ENCODE data around the gene GNG4.

Gene GNG4

GRCh38 chr1:235649368-235650163 lies at the start of gene GNG4:
TSS of gene GNG4 (minus strand) at chr1:235649784. CDS start at chr1:235583838, 65,946 bp downstream.
- DNase-seq (ENCODE audit: low read depth) = no peak

DNA sequence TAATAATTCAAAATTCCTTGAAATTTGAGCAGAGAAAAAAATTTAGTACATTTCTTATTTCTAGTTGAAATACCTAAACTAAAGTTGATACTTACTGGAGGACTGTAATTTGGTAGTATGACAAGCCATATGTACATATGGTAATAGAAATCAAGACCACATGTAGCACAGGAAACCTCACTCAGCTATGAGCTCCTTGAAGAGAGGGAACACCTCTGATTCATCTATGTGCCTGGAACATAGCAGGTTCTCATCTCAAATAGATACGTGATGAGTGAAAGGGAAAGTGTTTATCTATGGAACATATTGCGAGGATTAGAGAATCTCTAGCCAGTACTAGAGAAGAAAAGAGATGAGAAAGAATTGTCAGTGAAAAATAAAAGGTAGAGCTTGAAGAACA lies 47.9 kb upstream of the GNG4 start:
- DNase-seq (ENCODE audit: low read depth) = no peak

DNA sequence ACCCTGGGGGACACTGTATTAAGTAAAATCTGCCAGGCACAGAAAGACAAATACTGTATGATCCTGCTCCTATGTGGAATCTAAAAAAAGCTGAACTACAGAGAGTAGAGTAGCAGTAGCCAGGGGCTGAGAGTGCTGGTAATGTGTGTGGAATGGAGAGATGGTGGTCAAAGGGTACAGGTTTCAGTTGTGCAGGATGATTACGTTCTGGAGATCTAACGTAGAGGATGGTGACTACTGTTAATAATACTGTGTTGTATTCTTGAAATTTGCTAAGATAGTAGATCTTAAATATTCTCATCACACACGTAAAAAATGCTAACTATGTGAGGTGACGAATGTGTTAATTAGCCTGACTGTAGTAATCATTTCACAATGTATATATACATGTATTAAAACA lies 39.8 kb upstream of the GNG4 start:
- DNase-seq (ENCODE audit: low read depth) = no peak

DNA sequence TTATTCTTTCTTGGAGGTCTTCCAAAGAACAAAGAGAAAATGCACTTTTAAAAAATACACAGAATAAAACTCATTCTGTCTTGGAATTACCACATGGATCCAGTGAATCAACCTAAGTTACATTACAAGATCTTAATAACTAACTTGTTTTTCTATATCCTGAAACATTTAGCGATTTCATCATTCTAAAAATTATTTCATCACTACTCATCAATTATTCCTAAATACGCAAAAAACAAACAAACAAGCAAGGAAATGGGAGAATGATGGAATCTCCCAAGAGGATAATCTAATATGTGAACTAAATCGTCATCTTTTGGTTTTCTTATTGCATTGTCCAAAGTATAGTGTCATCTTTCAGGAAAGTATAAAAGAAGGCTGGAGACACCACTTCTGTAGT lies 38.5 kb upstream of the GNG4 start:
- DNase-seq (ENCODE audit: low read depth) = no peak

DNA sequence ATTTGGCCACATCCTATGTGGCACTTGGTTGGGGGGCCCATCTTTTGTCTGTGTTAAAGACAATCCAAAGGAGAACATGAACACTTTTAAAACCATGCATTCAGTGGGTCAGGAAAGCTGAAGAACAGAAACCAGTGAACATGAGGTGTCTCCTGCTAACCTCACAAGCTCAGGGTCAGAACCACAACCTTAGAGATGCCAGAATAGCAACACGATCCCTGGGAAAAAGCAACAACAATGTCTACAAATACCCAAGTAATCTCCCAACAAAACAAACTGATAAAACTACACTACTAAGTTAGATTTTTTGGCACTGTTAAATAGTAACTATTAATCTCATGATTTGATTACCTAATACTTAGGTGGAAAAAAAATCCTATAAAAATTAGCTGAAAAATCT lies 34.1 kb upstream of the GNG4 start:
- DNase-seq (ENCODE audit: low read depth) = no peak

DNA sequence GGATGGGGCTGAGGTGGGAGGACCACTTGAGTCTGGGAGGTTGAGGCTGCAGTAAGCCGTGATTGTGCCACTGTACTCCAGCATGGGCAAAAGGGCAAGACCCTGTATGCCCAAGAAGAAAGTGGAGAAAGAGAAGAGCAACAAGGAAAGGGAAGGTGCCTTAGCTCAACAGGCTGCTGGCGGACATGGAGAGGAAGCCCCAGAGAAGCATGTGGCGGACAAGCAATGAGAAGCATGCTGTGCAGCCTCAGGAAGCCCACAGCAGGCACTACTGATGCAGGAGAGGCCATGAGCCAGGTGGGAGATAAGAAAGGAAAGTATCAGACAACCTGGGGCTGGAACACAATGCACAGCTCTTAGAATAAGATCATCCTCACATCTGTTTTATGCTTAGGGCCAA lies 32.6 kb upstream of the GNG4 start:
- DNase-seq (ENCODE audit: low read depth) = no peak

- DNase-seq (ENCODE audit: low read depth) = no peak
Measured at GRCh38 chr1:235679644-235680043, 30.1 kb upstream of the GNG4 start.

GRCh38 chr1:235679005-235679404 lies 29.4 kb upstream of the GNG4 start:
- no peak for DNase-seq (ENCODE audit: low read depth)

DNA sequence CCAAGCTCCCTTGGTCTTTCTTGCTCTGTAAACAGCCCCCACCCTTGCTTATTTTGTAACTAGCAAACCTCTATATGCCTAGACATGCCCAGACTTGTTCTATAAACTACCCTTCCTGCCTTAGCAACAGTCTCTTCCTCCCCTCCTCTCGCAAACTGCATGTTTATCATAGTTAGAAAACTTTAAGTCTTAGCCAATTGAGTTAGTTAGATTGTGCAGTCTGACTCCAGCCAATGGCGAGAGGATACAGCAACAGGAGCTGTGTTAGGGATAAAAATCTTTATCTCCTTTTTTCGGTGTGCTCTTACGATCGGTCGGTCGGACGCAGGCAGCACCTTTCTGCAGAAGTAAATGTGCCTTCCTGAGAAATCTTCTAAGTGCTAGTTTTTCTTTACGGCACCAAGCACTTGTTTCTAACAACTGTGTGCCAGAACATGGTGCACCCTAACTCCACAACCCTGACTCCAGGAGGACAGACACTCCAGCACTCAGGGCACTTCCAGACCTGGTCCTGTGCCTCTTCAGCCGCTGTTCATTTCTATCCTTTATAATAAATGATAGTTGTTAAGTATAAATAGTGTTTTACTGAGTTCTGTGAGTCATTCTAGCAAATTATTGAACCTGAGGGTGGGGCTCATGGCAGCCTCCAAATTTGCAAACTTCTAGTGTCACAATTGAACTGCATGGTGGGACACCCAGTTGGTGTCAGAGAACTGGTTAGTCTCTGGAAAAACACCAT lies 25.7 kb upstream of the GNG4 start:
- DNase-seq (ENCODE audit: low read depth) = no peak

- no peak for DNase-seq (ENCODE audit: low read depth)
Measured at GRCh38 chr1:235673981-235674380, 24.4 kb upstream of the GNG4 start.

GRCh38 chr1:235671992-235672391 lies 22.4 kb upstream of the GNG4 start:
- DNase-seq (ENCODE audit: low read depth) = no peak

- DNase-seq (ENCODE audit: low read depth) = no peak
Measured at GRCh38 chr1:235670157-235670776, 20.7 kb upstream of the GNG4 start.

- no peak for DNase-seq (ENCODE audit: low read depth)
Measured at GRCh38 chr1:235669277-235669676, 19.7 kb upstream of the GNG4 start.

DNA sequence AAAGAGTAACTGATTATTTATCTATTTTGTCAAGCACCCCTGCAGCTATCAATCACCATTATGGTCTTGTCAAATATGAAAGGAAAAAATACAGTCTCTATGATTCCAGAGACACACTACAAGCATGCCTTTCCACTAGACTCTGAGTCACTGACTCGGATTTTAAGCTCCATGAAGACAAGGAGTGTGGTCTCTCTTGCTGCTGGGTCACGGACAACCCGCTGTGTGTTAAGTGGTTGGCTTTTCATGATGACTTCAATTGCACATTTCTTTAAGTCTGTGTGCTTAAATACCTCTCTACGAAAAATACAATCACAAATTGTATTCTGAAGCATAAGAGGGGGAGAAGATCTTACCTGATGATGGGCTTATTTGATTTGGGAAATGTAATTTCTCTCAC lies 14.0 kb upstream of the GNG4 start:
- no peak for DNase-seq (ENCODE audit: low read depth)

GRCh38 chr1:235661568-235661967 lies 12.0 kb upstream of the GNG4 start:
- DNase-seq (ENCODE audit: low read depth) = no peak

GRCh38 chr1:235659186-235659771 lies 9.7 kb upstream of the GNG4 start:
- DNase-seq (ENCODE audit: low read depth) = no peak

DNA sequence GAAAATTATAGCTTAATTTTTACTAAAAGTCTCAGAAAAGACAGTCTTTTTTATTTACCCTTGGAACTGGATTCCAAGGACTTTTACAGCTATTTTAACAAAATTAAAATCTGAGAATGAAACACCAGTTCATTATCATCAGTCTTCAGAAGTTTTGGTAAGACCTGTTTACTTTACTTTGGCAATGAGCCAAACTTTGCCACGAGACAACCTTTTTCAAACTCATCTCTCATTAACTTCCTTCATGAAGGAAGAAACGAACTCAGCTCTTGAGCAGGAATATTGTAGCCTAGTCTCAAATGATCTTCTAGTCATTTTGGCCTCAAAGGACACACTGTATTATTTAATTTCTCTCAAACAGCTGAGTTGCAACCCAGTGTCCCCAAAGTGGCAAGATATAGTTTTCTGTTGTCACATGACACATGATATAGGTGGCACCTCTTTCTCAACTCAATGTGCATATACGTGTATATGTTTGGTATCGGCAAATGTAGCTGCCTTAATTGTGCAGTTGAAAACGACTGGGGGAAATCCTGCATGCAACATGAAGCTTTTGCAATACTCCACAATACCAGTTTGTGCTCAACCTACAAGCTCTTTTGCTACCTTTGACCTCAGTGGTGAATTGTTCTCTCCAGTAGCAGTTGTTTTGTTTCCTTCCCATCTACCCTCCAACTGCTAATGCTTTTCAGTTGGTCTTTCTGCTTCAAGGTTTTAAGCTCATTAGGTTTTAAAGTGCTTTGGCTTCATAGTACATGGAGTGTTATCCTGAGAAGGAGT lies 8.4 kb upstream of the GNG4 start:
- DNase-seq (ENCODE audit: low read depth) = no peak

- DNase-seq (ENCODE audit: low read depth) = no peak
Measured at GRCh38 chr1:235657269-235657668, 7.7 kb upstream of the GNG4 start.

DNA sequence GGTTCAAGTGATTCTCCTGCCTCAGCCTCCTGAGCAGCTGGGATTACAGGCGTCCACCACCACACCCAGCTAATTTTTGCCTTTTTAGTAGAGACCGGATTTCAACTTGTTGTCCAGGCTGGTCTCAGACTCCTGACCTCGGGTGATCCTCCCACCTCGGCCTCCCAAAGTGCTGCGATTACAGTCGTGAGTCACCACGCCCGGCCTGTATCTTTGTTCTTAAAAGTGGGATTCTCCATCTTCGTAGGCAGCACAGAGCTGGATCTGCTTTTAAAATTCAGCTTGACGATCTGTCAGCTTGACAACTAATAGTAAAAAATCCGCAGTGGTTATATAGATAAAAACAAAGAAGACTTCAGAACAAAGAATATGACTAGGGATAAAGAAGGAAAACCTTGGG lies 2.8 kb upstream of the GNG4 start:
- DNase-seq (ENCODE audit: low read depth) = no peak

DNA sequence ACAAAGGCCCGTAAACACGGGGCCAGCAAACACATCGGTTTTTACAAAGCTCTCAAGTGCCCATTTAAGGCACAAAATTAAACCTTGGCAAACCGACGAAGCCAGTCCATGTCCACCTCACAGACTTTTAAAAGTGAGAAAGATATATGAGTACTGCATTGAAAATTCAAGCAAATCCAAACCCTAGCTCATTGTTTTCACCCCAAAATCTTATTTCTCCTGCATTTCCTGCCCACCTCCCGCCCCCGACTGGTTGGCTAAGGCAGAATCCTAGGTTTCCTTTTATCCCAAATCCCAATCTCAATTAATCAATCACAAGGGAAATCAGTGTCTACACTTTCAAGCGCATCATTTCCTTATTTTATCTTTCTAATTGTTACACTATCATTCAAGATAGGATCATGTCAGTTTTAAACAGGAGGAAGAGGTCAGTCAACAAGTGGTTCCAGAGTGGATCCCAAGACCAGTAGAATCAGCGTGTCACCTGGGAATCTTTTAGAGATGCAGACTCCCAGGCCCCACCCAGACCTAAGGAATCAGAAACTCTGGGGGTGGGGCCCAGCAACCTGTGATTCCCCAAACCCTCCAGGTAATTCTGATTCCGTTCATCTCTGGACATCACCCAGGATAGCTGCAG lies 1.7 kb upstream of the GNG4 start:
- no peak for DNase-seq (ENCODE audit: low read depth)

GRCh38 chr1:235650341-235651169 lies 971 bp upstream of the GNG4 start:
- no peak for DNase-seq (ENCODE audit: low read depth)

Measured in activated T-helper 9 cell treated with anti-CD3 and anti-CD28 coated beads, Interleukin-2, amount 50 U/mL, for 16 hours (primary cell).